ENCODE data around the gene TMX1.
A peak's percentile ranks its signal among the peaks of the same experiment; 100 is the strongest.
"Not testable (repeated sequence)": the region's sequence is repeated elsewhere in the genome, so short reads cannot be mapped to it uniquely, and the experiment has no call there.

Gene TMX1

GRCh38 chr14:51239813-51240803 is at the start of gene TMX1:
Gene TMX1, plus strand, starts transcription at chr14:51240247. Its CDS starts 46 bp downstream, at chr14:51240293.
- peak; percentile 65 to 83 (median 79) for DNase-seq

- no peak for DNase-seq
Measured at GRCh38 chr14:51201890-51202289, 38.2 kb upstream of the TMX1 start.

GRCh38 chr14:51202914-51203665 is 37.0 kb upstream of the TMX1 start:
- no peak for DNase-seq

- DNase-seq = no peak
Measured at GRCh38 chr14:51203881-51204280, 36.2 kb upstream of the TMX1 start.

- DNase-seq = no peak
Measured at GRCh38 chr14:51205486-51205885, 34.6 kb upstream of the TMX1 start.

GRCh38 chr14:51206462-51206861 is 33.6 kb upstream of the TMX1 start:
- DNase-seq = no peak

GRCh38 chr14:51207621-51208020 is 32.4 kb upstream of the TMX1 start:
- no peak for DNase-seq

- DNase-seq = no peak
Measured at GRCh38 chr14:51208982-51209381, 31.1 kb upstream of the TMX1 start.

- no peak for DNase-seq
Measured at GRCh38 chr14:51209457-51209856, 30.6 kb upstream of the TMX1 start.

GRCh38 chr14:51210594-51210993 is 29.5 kb upstream of the TMX1 start:
- no peak for DNase-seq

GRCh38 chr14:51211149-51211548 is 28.9 kb upstream of the TMX1 start:
- DNase-seq = no peak

GRCh38 chr14:51216602-51217001 is 23.4 kb upstream of the TMX1 start:
- no peak for DNase-seq

GRCh38 chr14:51219473-51220448 is 20.3 kb upstream of the TMX1 start:
- DNase-seq = no peak

- DNase-seq = not testable (repeated sequence)
Measured at GRCh38 chr14:51223463-51223862, 16.6 kb upstream of the TMX1 start.

- DNase-seq = no peak
Measured at GRCh38 chr14:51224551-51224950, 15.5 kb upstream of the TMX1 start.

GRCh38 chr14:51225751-51226150 is 14.3 kb upstream of the TMX1 start:
- DNase-seq = no peak

GRCh38 chr14:51228391-51228790 is 11.7 kb upstream of the TMX1 start:
- DNase-seq = no peak

GRCh38 chr14:51228890-51229289 is 11.2 kb upstream of the TMX1 start:
- no peak for DNase-seq

- no peak for DNase-seq
Measured at GRCh38 chr14:51236314-51236713, 3.7 kb upstream of the TMX1 start.

- peak in 1 of 6 experiments; percentile 42 for DNase-seq
Measured at GRCh38 chr14:51240804-51241380, 845 bp downstream of the TMX1 start.

- no peak for DNase-seq
Measured at GRCh38 chr14:51242545-51243490, 2.8 kb downstream of the TMX1 start.
